Heart right ventricle (tissue), 16 donors: ENCODE results near the gene CFAP298. TPM values are rescaled to one million over a fixed set of nuclear protein-coding genes. Genes with fewer than 3 reads are reported as not detected.

Source experiments
- ATAC-seq, 8 donors: fragments of 200-7000 bp; cut with Tn5 transposase; one replicate each; pipeline ENCODE4 v1.9.1; 2020; ENCODE audit warnings: mild to moderate bottlenecking in 8 of 8, moderate library complexity in 8 of 8, moderate number of reproducible peaks in 1 of 8
- DNase-seq, 2 donors: peaks; one replicate each; pipeline ENCODE4 v3.0.0-alpha.2; 2020
- H3K27ac ChIP-seq, 10 donors: fragments of 200-600 bp; sonication (generic) in 2 of 10; one replicate each; pipeline versions ENCODE4 v1.5.0 to v1.8.0; 2020 to 2022; ENCODE audit warnings: mild to moderate bottlenecking in 3 of 10
- H3K27me3 ChIP-seq, 7 donors: fragments of 200-600 bp; one replicate each; pipeline ENCODE4 v1.8.0; 2021 to 2022; ENCODE audit warnings: mild to moderate bottlenecking in 2 of 7
- H3K36me3 ChIP-seq, 9 donors: fragments of 200-600 bp; sonication (generic) in 1 of 9; one replicate each; pipeline versions ENCODE4 v1.5.0 to v1.8.0; 2020 to 2022; ENCODE audit warnings: mild to moderate bottlenecking in 2 of 9
- H3K4me1 ChIP-seq, 9 donors: fragments of 200-600 bp; sonication (generic) in 1 of 9; one replicate each; pipeline versions ENCODE4 v1.5.0 to v1.8.0; 2020 to 2022; ENCODE audit warnings: mild to moderate bottlenecking in 4 of 9
- H3K4me3 ChIP-seq, 10 donors: fragments of 200-600 bp; sonication (generic) in 2 of 10; one replicate each; pipeline versions ENCODE4 v1.5.0 to v1.8.0; 2020 to 2022; ENCODE audit warnings: mild to moderate bottlenecking in 7 of 10, moderate library complexity in 2 of 10
- H3K9me3 ChIP-seq, 11 donors: fragments of 200-600 bp in 10 of 11; sonication (generic) in 2 of 11; one replicate each; pipeline versions ENCODE4 v1.5.0 to v1.8.0; 2013 to 2022; ENCODE audit warnings: mild to moderate bottlenecking in 2 of 11, control low read depth in 1 of 11, moderate library complexity in 1 of 11
- CTCF ChIP-seq, 9 donors: fragments of 200-600 bp; sonication (generic) in 2 of 9; IDR thresholded peaks; one replicate each; pipeline versions ENCODE4 v1.5.0 to v1.8.0; 2021 to 2022; ENCODE audit warnings: antibody characterized with exemption in 9 of 9, mild to moderate bottlenecking in 5 of 9, moderate library complexity in 1 of 9
- WGBS, 2 donors: extraction: QIAGEN DNeasy Blood & Tissue Kit; methylation state at CpG; one replicate each; pipeline ENCODE4 v1.1.7; 2013; ENCODE audit warnings: inconsistent platforms in 1 of 2; 5-methylcytosine and 5-hydroxymethylcytosine counted together
- intact Hi-C, 10 donors: fragments of 100-400 bp; cut with DNase I; formaldehyde crosslinking; loops; one replicate each; pipeline versions ENCODE4 v1.11.1 to v1.14.2; 2022
- polyA plus RNA-seq, 2 donors: library from polyadenylated mRNA; stranded (reverse); fragments of 200-250 nt; gene quantifications; one replicate each; pipeline ENCODE4 v1.2.3, GENCODE V29; 2013
- total RNA-seq, 10 donors: library from RNA; stranded (reverse); fragmentation: NEBNext Ultra II Directional in 3 of 10; extraction: Animal tissue kit (Norgen Biotek cat#: 25700) in 3 of 10; gene quantifications; one replicate each; pipeline versions ENCODE4 v1.2.1 to v1.2.4, GENCODE V29; 2021 to 2023
- donor health status: Arrhythmogenic right ventricular cardiomyopathy.
- donor health status: ischemic (EF 13 %, LVEDD 7.1; RV severe dilation, severe dysfunction).
- donor health status: healthy with polysubstance abuse.
- donor health status: DM: no; HTN: yes; CAD: no.
- donor health status: DM: no; HTN: no; CAD: no.
- donor health status: ischemic (EF 25% LVEDD 6.9; RV normal size, moderate dysfunction).
- donor health status: ischemic (EF 25% LVEDD 5.7; RV mildly dilated, moderate dysfunction).
- donor health status: healthy.
- donor health status: DM: yes; HTN: yes; CAD: no.
- donor health status: Ischemic cardiomyopathy.
- donor health status: ischemic (EF 35%, LVEDD 5.7; RV mildly dilated, moderate dysfunction).
- donor health status: nonischemic (EF 11% LVEDD 7.7; RV severe dilation, severe dysfunction).
- donor health status: DM: yes; HTN: yes; CAD: no.
- donor health status: PGD.
- donor health status: ischemic (EF 29% LVEDD 5.4; RV normal size, mild dysfunction).
- donor health status: nonischemic (EF 23%, LVEDD 6.1; RV moderate dilation, normal function).

The CFAP298 gene
- total and polyA plus RNA-seq, 12 donors: 15.8 to 40.6 (median 21.9) TPM

- H3K27me3 ChIP-seq: no peaks in the 10 kb centered on the region
- 85 to 89% methylated on average over 17 of the region's 17 CpGs for WGBS, 2 donors
- H3K4me1 ChIP-seq: no peaks in the 10 kb centered on the region
- no peak for TF ChIP-seq CTCF (IDR thresholded peaks at IDR 0.05)
- no peak for ATAC-seq
- DNase-seq: no peak
- H3K27ac ChIP-seq: no peak within 1 kb of the TSS
- H3K36me3 ChIP-seq: peaks cover 0 to 5% (median 0%) of the 10 kb centered on the region in 9 donors
- no peaks in the 10 kb centered on the region for H3K9me3 ChIP-seq
- intact Hi-C loops: no loop called here
- H3K4me3 ChIP-seq: no peak within 1 kb of the TSS
Measured at GRCh38 chr21:32585042-32585710, 27.0 kb downstream of the CFAP298 start, which contains the start of gene TCP10L. Gene TCP10L, minus strand, starts transcription at chr21:32585523. Its CDS starts 1,219 bp downstream, at chr21:32584304.

- Histone ChIP-seq H3K36me3 (peaks cover 0 to 5% (median 0%) of the 10 kb centered on the region in 9 donors), H3K9me3 (no peaks in the 10 kb centered on the region), H3K27ac (no peak overlapping the region), H3K4me1 (peaks cover 0 to 2% (median 0%) of the 10 kb centered on the region in 9 donors), H3K27me3 (no peaks in the 10 kb centered on the region), H3K4me3 (no peak overlapping the region)
- intact Hi-C loops: no loop called here
- no peak for TF ChIP-seq CTCF (IDR thresholded peaks at IDR 0.05)
- DNase-seq: no peak
- peak in 1 of 8 donors; percentile 36 for ATAC-seq
- WGBS, 2 donors: 89 to 92% methylated on average over 8 of the region's 8 CpGs
Measured at GRCh38 chr21:32584472-32584871, 27.7 kb downstream of the CFAP298 start.

GRCh38 chr21:32581732-32582131 is 30.4 kb downstream of the CFAP298 start:
- Histone ChIP-seq H3K27ac (no peak overlapping the region), H3K36me3 (peaks cover 0 to 23% (median 0%) of the 10 kb centered on the region in 9 donors), H3K4me1 (peaks cover 0 to 4% (median 0%) of the 10 kb centered on the region in 9 donors), H3K4me3 (no peak overlapping the region), H3K9me3 (no peaks in the 10 kb centered on the region), H3K27me3 (no peaks in the 10 kb centered on the region)
- 93 to 96% methylated on average over 13 of the region's 13 CpGs for WGBS, 2 donors
- intact Hi-C loops: no loop called here
- DNase-seq (no peak), ATAC-seq (no peak)
- TF ChIP-seq CTCF (IDR thresholded peaks at IDR 0.05): no peak

- Histone ChIP-seq H3K36me3 (peaks cover 0 to 20% (median 0%) of the 10 kb centered on the region in 9 donors), H3K9me3 (no peaks in the 10 kb centered on the region), H3K4me1 (peaks cover 0 to 4% (median 0%) of the 10 kb centered on the region in 9 donors), H3K4me3 (no peak overlapping the region), H3K27ac (no peak overlapping the region), H3K27me3 (no peaks in the 10 kb centered on the region)
- intact Hi-C loops: no loop called here
- DNase-seq (no peak), ATAC-seq (no peak)
- no peak for TF ChIP-seq CTCF (IDR thresholded peaks at IDR 0.05)
- WGBS, 2 donors: 89 to 95% methylated on average over 13 of the region's 13 CpGs
Measured at GRCh38 chr21:32580949-32581348, 31.2 kb downstream of the CFAP298 start.
